A549 (cell line): ENCODE results near the gene CYGB.

Experiments used
- CTCF ChIP-seq: fragments of >200 bp; sonication (Bioruptor Twin); formaldehyde crosslinking; IDR thresholded peaks from 3 replicates; pipeline ENCODE4 v1.5.1; 2016
- POLR2A ChIP-seq: IDR thresholded peaks from 2 replicates; pipeline ENCODE4 v1.6.1; 2012; ENCODE audit warnings: mild to moderate bottlenecking, low read length
- RAD21 ChIP-seq, 2 experiments: fragments of >200 bp in 1 of 2; sonication (Bioruptor Twin) in 1 of 2; formaldehyde crosslinking in 1 of 2; IDR thresholded peaks in 1 of 2; conservative IDR thresholded peaks in 1 of 2; 2 replicates in 1 of 2; 3 replicates in 1 of 2; pipeline ENCODE4 v1.6.1; 2012 to 2018; ENCODE audit warnings: inconsistent platforms in 1 of 2
- TFCP2L1 ChIP-seq: fragments of 250-450 bp; sonication (Bioruptor Pico); IDR thresholded peaks from 2 replicates; pipeline ENCODE4 v1.5.0; 2021; ENCODE audit warnings: mild to moderate bottlenecking
- TF ChIP-seq, protein P1 (sequence below): IDR thresholded peaks from 2 replicates; pipeline ENCODE4 v1.6.1; 2012
- TF ChIP-seq, protein P2 (sequence below): fragments of 200-600 bp; sonication (generic); IDR thresholded peaks from 2 replicates; pipeline ENCODE4 v1.6.1; 2016; ENCODE audit warnings: antibody characterized with exemption, mild to moderate bottlenecking, moderate library complexity

DNA sequence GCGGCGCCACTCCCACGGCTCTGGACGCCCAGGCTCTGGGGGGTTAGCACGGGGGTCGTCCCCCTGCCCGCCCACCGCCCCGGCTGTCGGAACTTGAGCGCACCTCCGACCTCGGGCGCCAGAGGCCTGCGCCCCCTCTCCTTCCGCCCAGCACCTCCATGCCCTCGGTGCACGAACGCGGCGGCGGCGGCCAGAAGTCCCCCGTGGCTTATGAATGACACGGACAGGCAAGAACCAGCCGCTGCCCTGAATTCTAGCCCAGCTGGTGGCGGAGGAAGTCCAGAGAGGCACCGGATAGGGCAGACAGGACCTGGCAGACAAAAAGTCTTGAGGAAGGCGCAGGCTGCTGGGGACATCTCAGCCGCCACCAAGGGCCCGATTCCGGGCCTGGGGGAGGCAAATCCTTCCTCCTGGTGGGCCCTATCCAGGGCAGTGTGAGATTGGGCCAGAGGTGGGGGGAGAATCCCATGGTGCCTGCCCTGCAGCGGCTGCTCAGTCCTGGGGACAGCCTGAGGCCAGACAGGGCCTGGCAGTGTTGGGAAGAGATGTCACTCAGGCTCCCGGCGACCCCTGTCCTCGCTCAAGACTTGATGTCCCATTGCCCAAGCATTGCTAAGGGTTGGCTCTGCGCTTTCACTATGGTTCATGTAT is 897 bp upstream of the CYGB start:
- TF ChIP-seq RAD21 (conservative IDR thresholded peaks at IDR 0.05 in 1 of 2, IDR thresholded peaks at IDR 0.05 in 1 of 2) (no peak), CTCF (no peak), TFCP2L1 (no peak), POLR2A (no peak)
- TF ChIP-seq, protein P1, sequence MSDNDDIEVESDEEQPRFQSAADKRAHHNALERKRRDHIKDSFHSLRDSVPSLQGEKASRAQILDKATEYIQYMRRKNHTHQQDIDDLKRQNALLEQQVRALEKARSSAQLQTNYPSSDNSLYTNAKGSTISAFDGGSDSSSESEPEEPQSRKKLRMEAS, result no peak
- TF ChIP-seq, protein P2, sequence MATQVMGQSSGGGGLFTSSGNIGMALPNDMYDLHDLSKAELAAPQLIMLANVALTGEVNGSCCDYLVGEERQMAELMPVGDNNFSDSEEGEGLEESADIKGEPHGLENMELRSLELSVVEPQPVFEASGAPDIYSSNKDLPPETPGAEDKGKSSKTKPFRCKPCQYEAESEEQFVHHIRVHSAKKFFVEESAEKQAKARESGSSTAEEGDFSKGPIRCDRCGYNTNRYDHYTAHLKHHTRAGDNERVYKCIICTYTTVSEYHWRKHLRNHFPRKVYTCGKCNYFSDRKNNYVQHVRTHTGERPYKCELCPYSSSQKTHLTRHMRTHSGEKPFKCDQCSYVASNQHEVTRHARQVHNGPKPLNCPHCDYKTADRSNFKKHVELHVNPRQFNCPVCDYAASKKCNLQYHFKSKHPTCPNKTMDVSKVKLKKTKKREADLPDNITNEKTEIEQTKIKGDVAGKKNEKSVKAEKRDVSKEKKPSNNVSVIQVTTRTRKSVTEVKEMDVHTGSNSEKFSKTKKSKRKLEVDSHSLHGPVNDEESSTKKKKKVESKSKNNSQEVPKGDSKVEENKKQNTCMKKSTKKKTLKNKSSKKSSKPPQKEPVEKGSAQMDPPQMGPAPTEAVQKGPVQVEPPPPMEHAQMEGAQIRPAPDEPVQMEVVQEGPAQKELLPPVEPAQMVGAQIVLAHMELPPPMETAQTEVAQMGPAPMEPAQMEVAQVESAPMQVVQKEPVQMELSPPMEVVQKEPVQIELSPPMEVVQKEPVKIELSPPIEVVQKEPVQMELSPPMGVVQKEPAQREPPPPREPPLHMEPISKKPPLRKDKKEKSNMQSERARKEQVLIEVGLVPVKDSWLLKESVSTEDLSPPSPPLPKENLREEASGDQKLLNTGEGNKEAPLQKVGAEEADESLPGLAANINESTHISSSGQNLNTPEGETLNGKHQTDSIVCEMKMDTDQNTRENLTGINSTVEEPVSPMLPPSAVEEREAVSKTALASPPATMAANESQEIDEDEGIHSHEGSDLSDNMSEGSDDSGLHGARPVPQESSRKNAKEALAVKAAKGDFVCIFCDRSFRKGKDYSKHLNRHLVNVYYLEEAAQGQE, result no peak
